Glutamatergic neuron (in vitro differentiated cells): Measurements from ENCODE around the gene GRID1. TPM values are rescaled to one million over a fixed set of nuclear protein-coding genes. Genes with fewer than 3 reads are reported as not detected.
A peak's percentile ranks its signal among the peaks of the same experiment; 100 is the strongest.

Experiments
- DNase-seq: peaks from one replicate; pipeline ENCODE4 v3.0.0; 2022
- H3K27ac Mint-ChIP-seq: one replicate; pipeline ENCODE4 v1.8.0; 2020; ENCODE audit warnings: mild to moderate bottlenecking, mixed read lengths, inconsistent platforms; ENCODE audit not compliant: unreplicated experiment
- H3K27me3 Mint-ChIP-seq: one replicate; pipeline ENCODE4 v1.8.0; 2020; ENCODE audit warnings: mild to moderate bottlenecking, moderate library complexity, mixed read lengths, inconsistent platforms; ENCODE audit not compliant: unreplicated experiment
- H3K36me3 Mint-ChIP-seq: one replicate; pipeline ENCODE4 v1.8.0; 2020; ENCODE audit warnings: mild to moderate bottlenecking, mixed read lengths, inconsistent platforms; ENCODE audit not compliant: unreplicated experiment
- H3K4me1 Mint-ChIP-seq: one replicate; pipeline ENCODE4 v1.8.0; 2020; ENCODE audit warnings: mild to moderate bottlenecking, low read depth, mixed read lengths, inconsistent platforms; ENCODE audit not compliant: unreplicated experiment
- H3K4me3 Mint-ChIP-seq: one replicate; pipeline ENCODE4 v1.8.0; 2020; ENCODE audit warnings: mild to moderate bottlenecking, mixed read lengths, inconsistent platforms; ENCODE audit not compliant: unreplicated experiment
- H3K9me3 Mint-ChIP-seq: one replicate; pipeline ENCODE4 v1.8.0; 2020; ENCODE audit warnings: mild to moderate bottlenecking, moderate library complexity, mixed read lengths, inconsistent platforms; ENCODE audit not compliant: unreplicated experiment
- total RNA-seq: library from RNA; stranded (reverse); fragmentation: NEBNext Ultra II Directional; extraction: Animal tissue kit (Norgen Biotek cat#: 25700); gene quantifications from one replicate; pipeline ENCODE4 v1.2.1, GENCODE V29; 2021; ENCODE audit not compliant: unreplicated experiment
- TF ChIP-seq, protein P1 (sequence below): fragments of 200-600 bp; sonication (generic); IDR thresholded peaks from one replicate; pipeline ENCODE4 v1.5.0; 2021; ENCODE audit not compliant: partially characterized antibody, unreplicated experiment

Gene GRID1
- total RNA-seq, 1 donor from 2014 or later = 8.0 TPM

GRCh38 chr10:86362586-86363183 lies 3.9 kb downstream of the GRID1 start:
- Mint-ChIP-seq H3K27me3 (peaks cover 19% of the 10 kb centered on the region), H3K9me3 (peaks cover 15% of the 10 kb centered on the region), H3K4me3 (peak overlapping the region; percentile 52), H3K27ac (no peak overlapping the region), H3K4me1 (peaks cover 1% of the 10 kb centered on the region), H3K36me3 (no peaks in the 10 kb centered on the region)
- DNase-seq = peak; percentile 17
- TF ChIP-seq, protein P1, sequence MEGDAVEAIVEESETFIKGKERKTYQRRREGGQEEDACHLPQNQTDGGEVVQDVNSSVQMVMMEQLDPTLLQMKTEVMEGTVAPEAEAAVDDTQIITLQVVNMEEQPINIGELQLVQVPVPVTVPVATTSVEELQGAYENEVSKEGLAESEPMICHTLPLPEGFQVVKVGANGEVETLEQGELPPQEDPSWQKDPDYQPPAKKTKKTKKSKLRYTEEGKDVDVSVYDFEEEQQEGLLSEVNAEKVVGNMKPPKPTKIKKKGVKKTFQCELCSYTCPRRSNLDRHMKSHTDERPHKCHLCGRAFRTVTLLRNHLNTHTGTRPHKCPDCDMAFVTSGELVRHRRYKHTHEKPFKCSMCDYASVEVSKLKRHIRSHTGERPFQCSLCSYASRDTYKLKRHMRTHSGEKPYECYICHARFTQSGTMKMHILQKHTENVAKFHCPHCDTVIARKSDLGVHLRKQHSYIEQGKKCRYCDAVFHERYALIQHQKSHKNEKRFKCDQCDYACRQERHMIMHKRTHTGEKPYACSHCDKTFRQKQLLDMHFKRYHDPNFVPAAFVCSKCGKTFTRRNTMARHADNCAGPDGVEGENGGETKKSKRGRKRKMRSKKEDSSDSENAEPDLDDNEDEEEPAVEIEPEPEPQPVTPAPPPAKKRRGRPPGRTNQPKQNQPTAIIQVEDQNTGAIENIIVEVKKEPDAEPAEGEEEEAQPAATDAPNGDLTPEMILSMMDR = no peak

DNA sequence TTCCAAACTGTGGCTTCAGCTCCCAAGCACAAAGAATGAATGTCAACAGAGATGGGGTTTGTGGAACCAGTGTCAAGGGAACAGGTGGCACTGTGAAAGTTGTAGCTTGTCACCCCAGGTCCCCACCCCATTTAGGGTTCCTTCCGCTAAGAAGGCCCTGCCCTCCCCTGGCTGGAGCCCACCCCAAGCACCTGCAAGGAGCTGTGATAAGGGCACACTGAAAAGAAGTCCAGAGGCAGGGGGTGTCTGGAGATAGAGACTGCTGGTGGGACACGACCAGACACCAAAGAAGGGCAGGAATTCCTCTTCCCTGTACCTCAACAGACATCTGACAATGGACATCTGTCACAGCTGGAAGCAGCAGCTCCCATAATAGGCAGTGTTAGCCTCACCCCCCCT lies 4.5 kb downstream of the GRID1 start:
- DNase-seq = peak; percentile 3
- TF ChIP-seq, protein P1 = no peak
- peaks cover 1% of the 10 kb centered on the region for H3K4me1 Mint-ChIP-seq
- H3K36me3 Mint-ChIP-seq = no peaks in the 10 kb centered on the region
- peaks cover 15% of the 10 kb centered on the region for H3K9me3 Mint-ChIP-seq
- H3K27me3 Mint-ChIP-seq = peaks cover 23% of the 10 kb centered on the region
- no peak overlapping the region for H3K27ac Mint-ChIP-seq
- peak overlapping the region; percentile 52 for H3K4me3 Mint-ChIP-seq

DNA sequence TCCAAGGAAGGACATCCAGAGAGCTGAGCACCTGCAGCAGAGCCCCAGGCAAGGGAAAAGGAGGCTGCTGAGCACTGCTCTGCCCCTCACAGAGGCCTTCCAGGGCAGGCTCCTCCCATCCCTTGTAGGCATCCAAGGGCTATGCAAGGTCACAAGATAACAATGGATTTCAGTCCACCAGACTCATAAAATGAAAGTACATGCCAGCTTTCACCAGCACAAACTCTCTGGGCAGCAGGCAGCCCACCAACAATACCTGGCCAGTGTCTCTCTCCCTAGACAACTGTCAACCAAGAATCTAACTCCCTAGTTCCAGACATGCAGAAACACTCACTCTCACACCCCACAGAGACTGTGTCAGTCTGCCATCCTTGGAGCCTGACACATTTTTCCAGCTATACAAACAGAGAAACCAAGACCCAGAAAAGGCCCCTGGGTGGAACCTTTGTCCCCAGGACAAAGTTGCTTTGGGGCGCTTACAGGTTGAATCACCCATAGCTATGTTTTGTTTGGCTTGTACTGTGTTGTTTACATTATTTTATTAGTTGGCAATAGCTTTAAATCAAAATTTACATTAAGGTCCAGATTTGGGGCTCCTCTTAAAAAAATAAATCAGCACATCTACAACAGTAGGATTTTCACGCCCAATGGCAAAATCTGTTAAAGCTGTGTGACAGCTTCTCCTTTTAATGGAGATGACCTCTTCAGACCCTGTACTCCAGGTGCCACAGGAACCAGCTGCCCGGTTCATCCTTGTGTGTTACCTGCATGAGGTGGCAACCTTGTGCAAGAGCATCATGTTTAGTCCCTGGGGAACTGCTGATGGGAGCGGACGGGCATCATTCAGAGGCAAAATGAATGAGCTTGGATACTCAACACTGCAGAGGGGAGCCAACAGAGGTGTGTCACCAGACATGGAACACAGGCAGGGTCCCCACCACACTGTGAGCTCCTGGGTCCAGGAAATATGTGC lies 5.2 kb downstream of the GRID1 start:
- Mint-ChIP-seq H3K27ac (no peak overlapping the region), H3K9me3 (peaks cover 15% of the 10 kb centered on the region), H3K27me3 (peaks cover 23% of the 10 kb centered on the region), H3K36me3 (no peaks in the 10 kb centered on the region), H3K4me1 (peaks cover 1% of the 10 kb centered on the region), H3K4me3 (no peak overlapping the region)
- TF ChIP-seq, protein P1 = no peak
- DNase-seq = peak; percentile 12

- peaks cover 25% of the 10 kb centered on the region for H3K27me3 Mint-ChIP-seq
- peaks cover 14% of the 10 kb centered on the region for H3K9me3 Mint-ChIP-seq
- no peak overlapping the region for H3K4me3 Mint-ChIP-seq
Measured at GRCh38 chr10:86360657-86361056, 5.9 kb downstream of the GRID1 start.

More at GRCh38 chr10:86360657-86361056, 5.9 kb downstream of the GRID1 start:
- Mint-ChIP-seq H3K4me1 (peaks cover 1% of the 10 kb centered on the region), H3K27ac (no peak overlapping the region), H3K36me3 (no peaks in the 10 kb centered on the region)
- TF ChIP-seq, protein P1 = no peak
- DNase-seq = no peak
